Stimulated activated naive B cell treated with anti-CD40 and anti-IgM and Interleukin-4, amounts not matched to agents 10 μg/mL and 1 μg/mL and 100 μg/mL, for 72 hours (primary cell): ENCODE results near the gene GRM5.
"Not testable (repeated sequence)": the region's sequence is repeated elsewhere in the genome, so short reads cannot be mapped to it uniquely, and the experiment has no call there.

Source experiments
- ATAC-seq, 2 donors: fragments of 150-1000 bp; cut with Tn5 transposase; replicated peaks; 2 replicates each; pipeline ENCODE4 v1.10.0; 2021; ENCODE audit warnings: moderate library complexity in 1 of 2
- DNase-seq: peaks from one replicate; pipeline ENCODE4 v3.0.0; 2021
- H3K27ac Mint-ChIP-seq: one replicate; pipeline ENCODE4 v1.8.0; 2022; ENCODE audit warnings: mild to moderate bottlenecking, mixed read lengths
- H3K27me3 Mint-ChIP-seq, 2 donors: one replicate each; pipeline ENCODE4 v1.8.0; 2022; ENCODE audit warnings: mixed read lengths in 2 of 2
- H3K36me3 Mint-ChIP-seq, 2 donors: one replicate each; pipeline ENCODE4 v1.8.0; 2022; ENCODE audit warnings: mixed read lengths in 2 of 2, mild to moderate bottlenecking in 1 of 2
- H3K4me1 Mint-ChIP-seq, 2 donors: one replicate each; pipeline ENCODE4 v1.8.0; 2022; ENCODE audit warnings: mixed read lengths in 2 of 2, mild to moderate bottlenecking in 1 of 2
- H3K4me3 Mint-ChIP-seq, 2 donors: one replicate each; pipeline ENCODE4 v1.8.0; 2022; ENCODE audit warnings: mild to moderate bottlenecking in 2 of 2, mixed read lengths in 2 of 2, moderate library complexity in 1 of 2
- H3K9me3 Mint-ChIP-seq, 2 donors: one replicate each; pipeline ENCODE4 v1.8.0; 2022; ENCODE audit warnings: mixed read lengths in 2 of 2, mild to moderate bottlenecking in 1 of 2

GRM5 gene

DNA sequence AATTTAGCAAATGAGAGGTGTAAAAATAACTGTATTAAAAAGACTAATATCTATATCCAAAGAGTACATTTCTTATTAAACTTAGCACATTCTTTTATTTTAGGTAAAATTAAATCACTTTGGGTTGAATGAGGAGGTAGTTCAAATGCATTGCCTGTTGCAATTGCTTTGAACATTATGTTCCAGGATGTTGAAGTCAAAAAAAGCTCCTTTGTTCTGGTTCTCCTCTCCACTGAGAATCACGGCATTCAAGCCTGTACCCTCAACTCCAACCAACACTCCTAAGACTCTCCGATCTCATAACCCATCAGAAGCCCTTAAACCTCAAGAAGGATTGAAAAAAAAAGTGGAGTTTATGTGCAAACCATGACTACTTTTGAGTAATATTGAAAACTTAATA, 230.1 kb downstream of the GRM5 start:
- H3K27ac Mint-ChIP-seq, H3K36me3 Mint-ChIP-seq, H3K4me3 Mint-ChIP-seq, H3K4me1 Mint-ChIP-seq, ATAC-seq, H3K27me3 Mint-ChIP-seq, DNase-seq, H3K9me3 Mint-ChIP-seq: not testable (repeated sequence)

DNA sequence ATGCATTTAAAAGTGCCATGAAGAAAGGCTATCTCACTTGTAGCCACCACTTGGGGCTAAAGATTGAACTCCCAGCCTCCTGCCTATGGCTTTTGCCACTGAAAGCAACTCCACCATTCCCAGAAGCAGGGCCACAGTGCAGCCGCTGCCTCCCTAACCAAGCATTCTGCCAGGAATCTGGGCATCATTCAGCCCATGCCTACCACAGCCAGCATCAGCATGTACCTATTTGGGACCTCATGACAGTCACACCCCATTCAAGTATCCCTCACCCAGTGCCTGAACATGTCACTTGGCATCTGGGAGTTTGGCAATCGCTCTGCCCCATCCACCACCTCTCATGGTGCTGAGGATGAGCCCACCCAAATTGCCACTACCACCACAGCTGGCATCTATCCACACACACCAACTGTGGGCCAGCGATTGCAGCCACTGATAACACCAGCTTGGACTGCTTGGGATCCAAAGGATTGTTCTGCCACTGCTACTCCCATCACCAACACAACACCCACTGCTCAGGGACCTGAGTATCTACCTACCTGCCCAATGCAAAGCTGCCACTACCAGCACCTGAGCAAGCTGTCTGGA, 234.4 kb downstream of the GRM5 start:
- no peaks in the 10 kb centered on the region for H3K4me1 Mint-ChIP-seq
- no peak overlapping the region for H3K4me3 Mint-ChIP-seq
- no peaks in the 10 kb centered on the region for H3K36me3 Mint-ChIP-seq
- ATAC-seq (no peak), DNase-seq (no peak)
- H3K27me3 Mint-ChIP-seq, result no peaks in the 10 kb centered on the region
- H3K9me3 Mint-ChIP-seq, result peaks cover 4 to 9% of the 10 kb centered on the region in 2 donors
- H3K27ac Mint-ChIP-seq, result no peak overlapping the region

DNA sequence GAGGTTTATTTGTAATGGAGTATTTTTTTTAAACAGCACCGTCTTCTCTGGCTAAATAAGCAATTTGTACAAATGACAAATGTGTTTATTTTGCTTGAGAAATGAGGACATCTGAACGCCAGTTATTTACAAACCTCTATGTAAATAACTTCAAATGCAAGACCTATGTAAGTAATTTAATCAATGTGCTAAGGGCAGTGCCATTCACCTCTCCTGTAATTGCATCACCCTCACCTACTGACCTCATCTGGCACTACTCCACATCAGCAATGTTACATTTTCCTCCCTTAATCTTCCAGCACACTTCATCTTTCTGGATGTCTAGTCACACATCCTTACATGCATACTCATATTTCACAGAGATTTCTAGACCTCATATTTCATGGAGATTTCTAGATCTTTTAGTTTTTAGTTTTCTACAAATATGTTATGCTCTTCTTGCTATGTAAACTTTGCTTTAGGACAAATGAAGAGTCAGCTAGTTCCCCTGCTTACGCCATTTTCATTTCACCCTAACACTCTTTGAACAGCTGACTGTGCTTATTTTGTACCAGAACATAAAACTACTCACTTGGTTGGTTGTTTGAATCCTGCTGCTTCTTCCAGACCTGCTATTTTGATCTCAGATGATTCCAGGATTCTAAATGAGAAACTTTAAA, 238.6 kb downstream of the GRM5 start:
- H3K27ac Mint-ChIP-seq, result no peak overlapping the region

DNA sequence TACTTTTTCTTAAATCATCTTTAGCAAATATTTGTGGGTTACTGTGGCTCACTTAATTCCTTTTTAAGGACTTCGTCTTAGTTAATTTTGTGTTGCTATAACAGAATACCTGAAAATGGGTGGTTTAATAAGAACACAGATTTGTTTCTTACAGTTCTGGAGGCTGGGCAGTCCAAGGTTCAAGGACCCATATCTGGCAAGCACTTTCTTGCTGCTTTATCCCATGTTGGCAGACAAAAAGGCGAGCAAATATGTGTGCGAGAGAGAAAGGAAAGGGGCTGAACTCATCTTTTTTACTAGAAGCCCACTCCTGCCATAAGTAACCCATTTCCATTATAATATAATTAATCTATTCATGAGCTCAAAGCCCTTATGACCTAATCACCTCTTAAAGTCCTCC, 246.2 kb downstream of the GRM5 start:
- no peak for ATAC-seq
- Mint-ChIP-seq H3K4me1 (no peaks in the 10 kb centered on the region), H3K27ac (no peak overlapping the region), H3K4me3 (no peak overlapping the region), H3K27me3 (no peaks in the 10 kb centered on the region), H3K9me3 (peaks cover 0 to 2% of the 10 kb centered on the region in 2 donors), H3K36me3 (no peaks in the 10 kb centered on the region)
- DNase-seq, result no peak

More for the DNA sequence above, 238.6 kb downstream of the GRM5 start:
- Mint-ChIP-seq H3K9me3 (peaks cover 4 to 10% of the 10 kb centered on the region in 2 donors), H3K4me1 (no peaks in the 10 kb centered on the region), H3K36me3 (no peaks in the 10 kb centered on the region), H3K4me3 (no peak overlapping the region), H3K27me3 (no peaks in the 10 kb centered on the region)
- DNase-seq (no peak), ATAC-seq (no peak)

DNA sequence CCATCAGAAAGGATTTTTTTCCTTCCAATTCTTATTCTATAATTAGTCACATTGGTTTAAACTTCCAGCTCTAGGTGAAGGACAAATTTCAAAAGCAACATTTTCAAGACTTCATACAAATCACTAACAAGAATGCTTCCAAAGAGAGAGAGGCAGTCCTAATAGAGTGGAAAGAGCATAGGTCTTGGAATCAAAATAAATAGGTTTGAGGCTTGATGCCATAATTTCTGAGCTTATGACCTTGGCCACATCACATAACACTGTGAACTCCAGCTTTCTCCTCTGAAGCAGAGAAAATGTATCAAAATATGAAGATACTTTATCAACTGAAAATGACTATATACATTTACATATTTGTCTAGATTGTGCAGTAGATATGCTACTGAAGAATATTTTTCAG, 246.8 kb downstream of the GRM5 start:
- Mint-ChIP-seq H3K9me3 (peaks cover 0 to 2% of the 10 kb centered on the region in 2 donors), H3K27me3 (no peaks in the 10 kb centered on the region), H3K4me3 (no peak overlapping the region), H3K36me3 (no peaks in the 10 kb centered on the region), H3K27ac (no peak overlapping the region), H3K4me1 (no peaks in the 10 kb centered on the region)
- ATAC-seq (no peak), DNase-seq (no peak)

DNA sequence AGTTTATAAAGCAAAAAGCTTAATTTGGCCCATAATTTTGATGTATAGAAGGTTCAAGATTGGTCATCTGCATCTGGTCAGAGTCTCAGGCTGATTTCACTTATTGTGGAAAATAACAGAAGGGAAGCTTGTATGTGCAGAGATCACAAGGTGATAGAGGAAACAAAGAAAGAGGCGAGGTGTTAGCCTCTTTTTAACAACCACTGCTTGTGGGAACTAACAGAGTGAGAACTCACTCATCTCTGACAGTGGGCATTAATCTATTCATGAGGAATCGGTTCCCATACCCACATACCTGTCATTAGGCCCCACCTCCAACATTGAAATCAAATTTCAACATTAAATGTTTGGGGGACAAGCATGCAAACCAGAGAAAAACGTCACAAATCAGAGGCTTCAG, 250.3 kb downstream of the GRM5 start:
- Mint-ChIP-seq H3K27me3 (no peaks in the 10 kb centered on the region), H3K4me3 (no peak overlapping the region), H3K4me1 (no peaks in the 10 kb centered on the region), H3K9me3 (no peaks in the 10 kb centered on the region), H3K36me3 (no peaks in the 10 kb centered on the region), H3K27ac (no peak overlapping the region)
- DNase-seq, result no peak
- ATAC-seq, result no peak

DNA sequence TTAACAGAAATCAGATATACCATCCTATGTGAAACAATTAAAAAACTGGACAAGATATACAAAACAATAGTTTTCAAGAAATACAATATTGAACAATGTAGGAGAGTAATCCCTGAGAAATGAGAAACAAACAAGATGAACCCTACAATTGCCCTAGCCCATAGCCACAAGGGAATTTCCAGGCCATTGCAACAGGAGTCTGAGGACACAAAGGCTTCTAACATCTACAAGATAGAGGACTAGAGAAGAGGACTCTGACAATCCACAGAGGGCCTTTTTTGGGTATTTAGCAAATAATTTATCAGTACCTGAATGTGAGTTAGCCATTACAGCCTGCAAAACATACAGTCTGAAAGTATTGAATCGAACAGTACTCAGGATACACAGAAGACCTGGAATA, 251.7 kb downstream of the GRM5 start:
- no peaks in the 10 kb centered on the region for H3K4me1 Mint-ChIP-seq

DNA sequence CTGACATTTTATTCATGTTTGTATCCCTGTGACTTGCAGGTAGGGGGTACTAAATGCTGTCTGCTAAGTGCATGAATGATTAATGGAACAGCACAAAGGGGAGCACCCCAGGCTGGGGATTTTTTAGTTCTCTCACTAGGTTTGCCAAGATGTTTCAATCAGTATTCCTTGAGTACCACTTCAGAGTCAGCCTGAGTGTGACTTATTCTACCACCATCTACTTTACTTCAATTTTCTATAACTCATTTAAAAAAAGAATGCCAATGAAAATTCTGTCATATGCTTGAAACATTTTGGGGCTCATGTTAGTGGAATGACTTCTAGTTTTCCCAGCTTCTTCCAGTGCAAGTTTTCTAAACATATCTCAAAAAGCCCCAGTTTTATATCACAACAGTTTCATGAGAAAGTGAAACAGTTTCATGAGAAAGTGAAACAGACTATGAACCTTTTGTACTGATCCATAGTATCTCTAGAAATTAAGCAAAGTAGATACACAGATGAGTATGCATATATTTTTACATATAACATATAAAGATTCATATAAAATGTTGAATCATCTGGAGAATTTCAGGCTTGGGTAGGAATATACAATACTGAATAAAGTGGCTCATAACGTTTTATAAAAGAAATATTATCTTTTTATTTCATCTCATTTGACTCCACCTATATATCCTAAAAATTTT, 252.4 kb downstream of the GRM5 start:
- H3K9me3 Mint-ChIP-seq, result no peaks in the 10 kb centered on the region
- no peak overlapping the region for H3K27ac Mint-ChIP-seq
- H3K36me3 Mint-ChIP-seq, result no peaks in the 10 kb centered on the region
- no peak for ATAC-seq
- no peak overlapping the region for H3K4me3 Mint-ChIP-seq
- no peak for DNase-seq
- H3K27me3 Mint-ChIP-seq, result no peaks in the 10 kb centered on the region
- no peaks in the 10 kb centered on the region for H3K4me1 Mint-ChIP-seq

More for the DNA sequence above, 251.7 kb downstream of the GRM5 start:
- no peak overlapping the region for H3K4me3 Mint-ChIP-seq
- H3K27ac Mint-ChIP-seq, result no peak overlapping the region
- H3K9me3 Mint-ChIP-seq, result no peaks in the 10 kb centered on the region
- ATAC-seq (no peak), DNase-seq (no peak)
- no peaks in the 10 kb centered on the region for H3K27me3 Mint-ChIP-seq
- no peaks in the 10 kb centered on the region for H3K36me3 Mint-ChIP-seq

DNA sequence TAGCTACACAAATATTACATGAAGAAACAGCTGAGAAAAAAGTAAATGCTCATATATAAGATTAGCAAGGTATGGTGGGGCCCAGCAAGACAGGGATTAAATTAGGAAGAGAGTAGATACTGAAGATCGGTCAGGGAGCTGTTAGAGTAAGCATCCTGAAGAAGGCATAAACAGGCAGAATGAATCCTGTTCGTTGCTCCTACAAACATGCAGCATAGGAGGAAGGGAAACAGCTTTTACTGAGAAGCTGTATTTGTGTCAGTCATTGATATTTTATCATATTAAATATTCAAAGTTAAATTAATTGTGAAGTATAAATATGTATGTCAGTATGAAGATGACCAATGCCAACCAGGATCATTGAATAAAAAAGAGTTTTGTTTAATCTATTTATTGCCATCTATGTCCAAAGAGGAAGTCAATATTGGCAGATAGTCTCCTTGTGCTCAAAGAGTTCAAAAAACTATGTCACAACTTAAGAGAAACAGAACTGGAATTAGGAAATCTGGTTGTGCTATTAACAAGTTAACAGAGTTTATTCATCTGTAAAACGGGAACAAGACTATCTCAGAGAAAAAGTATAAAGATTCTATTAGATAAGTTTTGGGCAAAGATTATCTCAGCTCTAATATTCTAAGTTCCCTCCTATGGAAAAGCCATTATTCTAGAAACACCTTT, 255.2 kb downstream of the GRM5 start:
- ATAC-seq (no peak), DNase-seq (no peak)
- Mint-ChIP-seq H3K9me3 (no peaks in the 10 kb centered on the region), H3K27ac (no peak overlapping the region), H3K4me1 (no peaks in the 10 kb centered on the region), H3K4me3 (no peak overlapping the region), H3K27me3 (no peaks in the 10 kb centered on the region), H3K36me3 (no peaks in the 10 kb centered on the region)

DNA sequence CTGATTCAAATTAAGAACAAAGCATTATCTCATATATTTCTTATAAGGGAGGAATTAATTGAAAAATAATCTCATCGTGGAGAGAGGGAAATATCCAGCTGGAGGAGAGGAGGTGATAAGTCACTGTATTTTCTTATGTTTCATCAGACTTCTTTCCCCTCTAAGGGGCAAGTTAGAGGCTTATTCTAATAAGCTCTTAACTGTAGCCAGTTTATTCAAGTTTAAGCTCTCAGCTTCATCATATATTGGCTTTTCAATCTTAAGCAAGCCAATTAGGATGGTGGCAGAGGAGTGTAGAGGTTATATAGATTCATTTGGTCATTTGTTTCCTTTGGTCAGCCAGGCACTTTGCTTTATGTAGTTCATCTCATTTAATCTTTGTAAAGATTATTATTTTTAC, 256.7 kb downstream of the GRM5 start:
- H3K36me3 Mint-ChIP-seq, result no peaks in the 10 kb centered on the region
- no peaks in the 10 kb centered on the region for H3K27me3 Mint-ChIP-seq
- no peaks in the 10 kb centered on the region for H3K9me3 Mint-ChIP-seq
- no peak overlapping the region for H3K4me3 Mint-ChIP-seq
- ATAC-seq, result no peak
- H3K27ac Mint-ChIP-seq, result no peak overlapping the region
- DNase-seq, result no peak
- H3K4me1 Mint-ChIP-seq, result no peaks in the 10 kb centered on the region

DNA sequence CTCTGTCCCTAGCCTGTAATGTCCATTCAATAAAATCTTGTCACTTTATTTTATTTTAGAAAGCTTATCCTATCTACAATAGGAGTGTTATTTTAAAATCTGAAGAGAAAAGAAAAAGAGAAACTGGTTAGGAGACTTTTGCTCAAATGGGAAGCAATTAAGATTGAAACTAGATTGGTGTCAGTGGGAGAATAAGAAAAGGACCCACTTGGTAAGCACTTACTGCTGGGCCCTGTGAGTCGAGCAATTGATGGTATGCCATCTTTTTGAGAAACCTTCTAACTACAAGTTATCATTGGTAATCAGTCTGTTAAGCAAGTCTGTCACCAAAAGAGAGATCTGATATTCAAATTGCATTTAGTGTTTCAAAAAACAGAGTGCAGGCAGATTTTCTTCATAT, 258.4 kb downstream of the GRM5 start:
- no peaks in the 10 kb centered on the region for H3K4me1 Mint-ChIP-seq
- no peak for ATAC-seq
- no peaks in the 10 kb centered on the region for H3K36me3 Mint-ChIP-seq

DNA sequence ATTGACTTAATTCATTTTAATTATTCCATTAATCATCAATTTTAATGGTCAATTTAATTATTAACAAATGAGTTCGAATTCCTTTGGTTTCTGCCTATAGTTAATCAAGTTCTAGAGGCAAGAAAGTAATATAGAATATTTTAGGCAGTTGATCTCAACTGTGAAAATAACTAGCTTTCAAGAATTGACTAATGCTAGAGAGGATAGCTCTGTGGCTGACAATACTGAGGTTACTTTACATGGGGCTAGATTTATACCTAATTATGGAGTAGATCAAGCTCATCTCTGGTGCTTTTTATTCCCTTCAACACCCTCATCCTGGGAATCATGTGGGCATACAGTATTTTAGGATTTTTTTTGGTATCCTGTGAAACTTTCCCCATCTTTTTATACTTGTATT, 259.4 kb downstream of the GRM5 start:
- DNase-seq, result no peak
- Mint-ChIP-seq H3K36me3 (no peaks in the 10 kb centered on the region), H3K9me3 (no peaks in the 10 kb centered on the region), H3K27ac (no peak overlapping the region), H3K4me1 (no peaks in the 10 kb centered on the region), H3K27me3 (no peaks in the 10 kb centered on the region), H3K4me3 (no peak overlapping the region)
- ATAC-seq, result no peak

More for the DNA sequence above, 258.4 kb downstream of the GRM5 start:
- DNase-seq, result no peak
- Mint-ChIP-seq H3K9me3 (no peaks in the 10 kb centered on the region), H3K27ac (no peak overlapping the region), H3K27me3 (no peaks in the 10 kb centered on the region), H3K4me3 (no peak overlapping the region)

DNA sequence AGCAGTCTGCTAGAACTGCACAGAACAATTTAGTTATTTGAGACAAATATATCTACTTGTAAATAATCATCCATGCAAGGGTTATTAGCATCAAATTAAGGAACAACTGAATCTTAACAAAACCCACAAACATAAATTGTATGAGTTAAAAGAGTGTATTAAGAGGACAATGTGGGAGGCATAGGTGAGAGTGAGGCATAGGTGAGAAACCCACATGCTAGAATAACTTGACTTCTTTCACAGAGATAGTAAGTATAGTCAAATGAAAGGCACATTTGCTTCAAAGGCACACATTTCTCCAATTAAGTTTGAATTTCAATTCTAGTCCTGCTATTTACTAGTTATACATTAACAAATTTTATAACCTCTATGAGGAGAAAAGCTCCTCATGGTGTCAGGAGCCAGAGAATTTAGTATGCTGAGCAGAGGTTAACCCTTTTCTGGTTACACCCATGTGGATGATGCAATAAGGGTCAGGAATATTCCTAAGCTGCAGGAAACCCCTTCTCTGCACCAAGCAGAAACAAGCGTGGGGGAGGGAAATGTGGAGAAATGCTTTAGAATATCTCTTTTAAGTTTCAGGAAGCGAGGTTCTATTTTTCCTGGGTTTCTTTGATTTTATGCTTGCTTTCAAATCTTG, 264.2 kb downstream of the GRM5 start:
- Mint-ChIP-seq H3K4me3 (no peak overlapping the region), H3K9me3 (no peaks in the 10 kb centered on the region), H3K36me3 (no peaks in the 10 kb centered on the region), H3K27ac (no peak overlapping the region), H3K4me1 (no peaks in the 10 kb centered on the region), H3K27me3 (no peaks in the 10 kb centered on the region)
- DNase-seq, result no peak
- no peak for ATAC-seq

DNA sequence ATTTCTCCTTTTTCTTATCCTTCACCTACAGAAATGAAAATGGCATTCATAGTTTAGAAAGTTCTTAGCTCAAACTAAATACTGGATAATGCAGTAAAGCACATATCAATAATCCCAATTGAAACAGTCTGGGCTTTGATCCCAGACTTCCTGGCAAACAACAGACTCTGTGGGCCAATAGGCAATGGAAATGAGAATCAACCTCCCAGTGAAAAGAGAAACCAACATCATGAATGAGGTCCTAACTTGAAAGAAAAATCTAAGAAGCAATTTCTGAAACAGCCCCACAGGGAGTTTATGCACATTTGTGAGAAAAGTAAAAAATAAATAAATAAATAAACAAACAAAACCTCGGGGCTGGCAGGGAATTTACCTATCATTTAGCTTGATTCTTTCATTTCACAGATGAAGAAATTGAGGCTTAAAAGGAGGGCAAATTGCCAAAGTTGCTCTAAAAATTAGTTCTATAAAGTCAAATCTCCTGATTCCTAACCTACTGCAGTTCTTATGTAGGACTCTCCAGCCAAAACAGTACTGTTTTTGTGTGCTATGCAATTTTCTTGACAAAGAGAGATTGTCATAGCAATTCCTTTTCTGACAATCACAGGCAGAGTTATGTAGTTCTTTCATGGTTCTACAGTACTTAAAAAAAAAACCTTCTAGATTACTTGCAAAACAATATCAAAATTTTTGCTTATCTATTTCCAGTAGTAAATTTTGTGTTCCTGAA, 265.8 kb downstream of the GRM5 start:
- H3K4me3 Mint-ChIP-seq, result no peak overlapping the region

More for the DNA sequence above, 265.8 kb downstream of the GRM5 start:
- Mint-ChIP-seq H3K4me1 (no peaks in the 10 kb centered on the region), H3K9me3 (no peaks in the 10 kb centered on the region), H3K27ac (no peak overlapping the region), H3K36me3 (no peaks in the 10 kb centered on the region), H3K27me3 (no peaks in the 10 kb centered on the region)
- no peak for ATAC-seq
- DNase-seq, result no peak
